Measurements from ENCODE around the gene C7orf25. TPM values are rescaled to one million over a fixed set of nuclear protein-coding genes. Genes with fewer than 3 reads are reported as not detected.

C7orf25 gene
- total RNA-seq, 6 donors from 2014 or later, result 8.7 to 31.4 (median 10.4) TPM

DNA sequence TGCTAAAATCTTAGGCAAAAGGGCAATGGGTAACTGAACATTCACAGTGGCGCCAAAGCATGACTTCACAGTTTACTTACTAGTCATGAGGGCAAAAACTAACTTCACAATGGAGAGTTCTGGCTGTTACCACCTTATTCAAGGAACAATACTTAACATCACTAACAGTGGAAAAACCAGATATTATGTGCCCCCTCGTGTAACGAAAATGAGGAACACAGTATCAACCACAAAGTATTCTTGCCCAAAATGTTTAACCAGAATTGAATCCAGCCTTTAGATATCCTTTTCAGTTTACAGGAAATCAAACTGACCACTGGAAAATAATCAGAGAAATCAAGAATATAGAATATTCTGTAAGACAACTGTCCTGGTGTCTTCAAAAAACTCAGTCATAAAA is 9.5 kb downstream of the C7orf25 start:
- no peaks in the 10 kb centered on the region for H3K36me3 ChIP-seq
- H3K9me3 ChIP-seq, result no peaks in the 10 kb centered on the region
- H3K4me3 ChIP-seq, result no peak overlapping the region
- 47 to 53% methylated on average over 3 of the region's 3 CpGs for WGBS, 2 donors
- peaks cover 0 to 7% (median 3%) of the 10 kb centered on the region in 4 donors for H3K4me1 ChIP-seq
- H3K27ac ChIP-seq, result no peak overlapping the region
- ATAC-seq (ENCODE audit: low FRiP score in 2 of 2) (no peak), DNase-seq (no peak)
- no peaks in the 10 kb centered on the region for H3K27me3 ChIP-seq
- no peak for TF ChIP-seq POLR2A (IDR thresholded peaks at IDR 0.05)
- no peak for TF ChIP-seq EP300 (IDR thresholded peaks at IDR 0.05)
- TF ChIP-seq, protein P1, sequence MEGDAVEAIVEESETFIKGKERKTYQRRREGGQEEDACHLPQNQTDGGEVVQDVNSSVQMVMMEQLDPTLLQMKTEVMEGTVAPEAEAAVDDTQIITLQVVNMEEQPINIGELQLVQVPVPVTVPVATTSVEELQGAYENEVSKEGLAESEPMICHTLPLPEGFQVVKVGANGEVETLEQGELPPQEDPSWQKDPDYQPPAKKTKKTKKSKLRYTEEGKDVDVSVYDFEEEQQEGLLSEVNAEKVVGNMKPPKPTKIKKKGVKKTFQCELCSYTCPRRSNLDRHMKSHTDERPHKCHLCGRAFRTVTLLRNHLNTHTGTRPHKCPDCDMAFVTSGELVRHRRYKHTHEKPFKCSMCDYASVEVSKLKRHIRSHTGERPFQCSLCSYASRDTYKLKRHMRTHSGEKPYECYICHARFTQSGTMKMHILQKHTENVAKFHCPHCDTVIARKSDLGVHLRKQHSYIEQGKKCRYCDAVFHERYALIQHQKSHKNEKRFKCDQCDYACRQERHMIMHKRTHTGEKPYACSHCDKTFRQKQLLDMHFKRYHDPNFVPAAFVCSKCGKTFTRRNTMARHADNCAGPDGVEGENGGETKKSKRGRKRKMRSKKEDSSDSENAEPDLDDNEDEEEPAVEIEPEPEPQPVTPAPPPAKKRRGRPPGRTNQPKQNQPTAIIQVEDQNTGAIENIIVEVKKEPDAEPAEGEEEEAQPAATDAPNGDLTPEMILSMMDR (IDR thresholded peaks at IDR 0.05), result no peak
- TF ChIP-seq POLR2AphosphoS5 (IDR thresholded peaks at IDR 0.05), result no peak

DNA sequence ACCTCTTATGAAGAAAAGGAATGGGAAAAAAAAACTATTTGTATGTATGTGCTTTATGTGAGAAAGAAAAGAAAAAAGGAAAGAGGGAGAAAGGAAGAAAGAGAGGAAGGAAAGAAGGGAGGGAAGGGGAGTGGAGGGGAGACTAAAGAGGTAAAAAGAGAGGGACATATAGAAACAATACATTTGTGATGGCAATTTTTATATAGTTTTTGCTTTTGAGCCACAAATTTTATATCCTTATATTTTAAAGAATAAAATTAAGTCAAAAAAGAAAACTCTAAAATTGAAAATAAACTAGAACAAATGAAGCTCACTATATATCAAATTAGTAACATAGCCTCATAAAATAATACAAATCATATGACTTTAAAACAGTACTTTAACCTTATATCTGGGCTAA is 11.0 kb downstream of the C7orf25 start:
- TF ChIP-seq, protein P1 (IDR thresholded peaks at IDR 0.05), result no peak
- TF ChIP-seq POLR2A (IDR thresholded peaks at IDR 0.05) (no peak), POLR2AphosphoS5 (IDR thresholded peaks at IDR 0.05) (no peak), EP300 (IDR thresholded peaks at IDR 0.05) (no peak)
- DNase-seq, result no peak
- H3K27me3 ChIP-seq, result no peaks in the 10 kb centered on the region
- ATAC-seq (ENCODE audit: low FRiP score in 2 of 2), result no peak
- no peaks in the 10 kb centered on the region for H3K4me1 ChIP-seq
- no peak overlapping the region for H3K4me3 ChIP-seq
- H3K36me3 ChIP-seq, result no peaks in the 10 kb centered on the region
- no peak overlapping the region for H3K27ac ChIP-seq
- H3K9me3 ChIP-seq, result no peaks in the 10 kb centered on the region

DNA sequence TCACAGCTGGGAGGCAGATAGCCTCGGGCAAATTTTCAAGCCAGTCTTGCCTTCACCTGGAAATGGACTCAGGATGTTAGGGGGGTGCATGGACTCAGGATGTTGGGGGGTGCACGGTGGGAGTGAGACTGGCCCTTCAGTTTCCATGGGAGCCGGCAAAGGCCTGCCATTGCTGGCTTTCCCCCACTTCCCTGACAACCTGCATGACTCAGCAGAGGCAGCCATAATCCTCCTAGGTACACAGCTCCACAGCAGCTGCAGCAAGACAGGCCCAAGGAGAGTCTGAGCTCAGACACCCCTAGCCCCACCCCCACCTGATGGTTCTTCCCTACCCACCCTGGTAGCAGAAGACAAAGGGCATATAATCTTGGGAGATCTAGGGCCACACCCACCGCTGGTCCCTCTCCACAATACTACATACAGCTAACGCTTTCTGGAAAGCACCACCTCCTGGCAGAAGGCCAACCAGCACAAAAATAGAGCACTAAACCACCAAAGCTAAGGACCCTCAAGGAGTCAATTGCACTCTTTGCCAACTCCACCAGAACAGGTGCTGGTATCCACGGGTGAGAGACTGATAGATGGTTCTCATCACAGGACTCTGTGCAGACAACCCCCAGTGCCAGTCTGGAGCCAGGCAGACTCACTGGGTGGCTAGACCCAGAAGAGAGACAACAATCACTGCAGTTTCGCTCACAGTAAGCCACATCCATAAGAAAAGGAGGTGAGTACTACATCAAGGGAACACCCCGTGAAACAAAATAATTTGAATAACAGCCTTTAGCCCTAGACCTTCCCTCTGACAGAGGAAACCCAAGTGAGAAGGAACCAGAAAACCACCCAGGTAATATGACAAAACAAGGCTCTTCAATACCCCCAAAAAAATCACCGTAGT is 18.3 kb downstream of the C7orf25 start:
- TF ChIP-seq EP300 (IDR thresholded peaks at IDR 0.05) (no peak), POLR2A (IDR thresholded peaks at IDR 0.05) (no peak), POLR2AphosphoS5 (IDR thresholded peaks at IDR 0.05) (no peak)
- TF ChIP-seq, protein P1 (IDR thresholded peaks at IDR 0.05), result no peak
- 69 to 76% methylated on average over 5 to 9 of the region's 9 CpGs for WGBS, 2 donors
- Histone ChIP-seq H3K4me1 (peaks cover 0 to 8% (median 2%) of the 10 kb centered on the region in 4 donors), H3K27ac (no peak overlapping the region), H3K36me3 (no peaks in the 10 kb centered on the region), H3K4me3 (no peak overlapping the region), H3K27me3 (no peaks in the 10 kb centered on the region), H3K9me3 (no peaks in the 10 kb centered on the region)
- peak in 1 of 2 donors; percentile 34 for DNase-seq
- no peak for ATAC-seq (ENCODE audit: low FRiP score in 2 of 2)

DNA sequence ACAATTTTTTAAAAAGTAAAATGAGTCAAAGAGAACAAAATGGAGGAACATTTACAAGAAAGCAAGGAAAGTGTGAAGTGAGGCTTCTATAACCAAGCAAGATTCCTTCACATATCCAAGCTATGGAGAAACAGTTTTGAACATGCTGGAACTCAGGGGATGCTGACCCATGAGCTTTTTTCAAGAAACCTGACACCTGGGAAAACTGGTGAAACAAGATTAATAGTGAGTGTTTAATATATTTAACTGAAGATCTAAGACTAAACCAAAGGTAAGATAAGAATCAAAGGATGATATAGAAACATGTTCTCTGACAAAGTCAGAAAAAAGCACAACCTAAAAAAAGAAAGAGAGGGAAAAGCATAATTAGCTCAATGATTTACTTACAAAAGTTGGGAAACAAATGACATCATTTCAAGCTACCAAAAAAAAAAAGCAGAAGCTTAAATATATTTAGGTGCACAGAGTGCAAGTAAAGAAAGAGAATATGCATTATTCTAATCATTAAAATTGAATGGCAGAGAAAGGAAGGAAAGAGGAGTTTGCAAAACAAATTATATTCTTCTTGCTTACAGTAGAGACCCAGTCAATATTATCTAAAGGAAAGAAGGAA is 24.9 kb downstream of the C7orf25 start:
- Histone ChIP-seq H3K27ac (peak overlapping the region in 2 of 4 donors; percentile 89 to 96), H3K4me3 (no peak overlapping the region), H3K9me3 (no peaks in the 10 kb centered on the region), H3K36me3 (no peaks in the 10 kb centered on the region), H3K27me3 (no peaks in the 10 kb centered on the region), H3K4me1 (peaks cover 5 to 36% (median 9%) of the 10 kb centered on the region in 4 donors)
- no peak for TF ChIP-seq POLR2A (IDR thresholded peaks at IDR 0.05)
- TF ChIP-seq POLR2AphosphoS5 (IDR thresholded peaks at IDR 0.05), result no peak
- TF ChIP-seq, protein P1 (IDR thresholded peaks at IDR 0.05), result no peak
- no peak for TF ChIP-seq EP300 (IDR thresholded peaks at IDR 0.05)
- DNase-seq (no peak), ATAC-seq (ENCODE audit: low FRiP score in 2 of 2) (no peak)
